Measurements from ENCODE around the gene RAE1.

The RAE1 gene

DNA sequence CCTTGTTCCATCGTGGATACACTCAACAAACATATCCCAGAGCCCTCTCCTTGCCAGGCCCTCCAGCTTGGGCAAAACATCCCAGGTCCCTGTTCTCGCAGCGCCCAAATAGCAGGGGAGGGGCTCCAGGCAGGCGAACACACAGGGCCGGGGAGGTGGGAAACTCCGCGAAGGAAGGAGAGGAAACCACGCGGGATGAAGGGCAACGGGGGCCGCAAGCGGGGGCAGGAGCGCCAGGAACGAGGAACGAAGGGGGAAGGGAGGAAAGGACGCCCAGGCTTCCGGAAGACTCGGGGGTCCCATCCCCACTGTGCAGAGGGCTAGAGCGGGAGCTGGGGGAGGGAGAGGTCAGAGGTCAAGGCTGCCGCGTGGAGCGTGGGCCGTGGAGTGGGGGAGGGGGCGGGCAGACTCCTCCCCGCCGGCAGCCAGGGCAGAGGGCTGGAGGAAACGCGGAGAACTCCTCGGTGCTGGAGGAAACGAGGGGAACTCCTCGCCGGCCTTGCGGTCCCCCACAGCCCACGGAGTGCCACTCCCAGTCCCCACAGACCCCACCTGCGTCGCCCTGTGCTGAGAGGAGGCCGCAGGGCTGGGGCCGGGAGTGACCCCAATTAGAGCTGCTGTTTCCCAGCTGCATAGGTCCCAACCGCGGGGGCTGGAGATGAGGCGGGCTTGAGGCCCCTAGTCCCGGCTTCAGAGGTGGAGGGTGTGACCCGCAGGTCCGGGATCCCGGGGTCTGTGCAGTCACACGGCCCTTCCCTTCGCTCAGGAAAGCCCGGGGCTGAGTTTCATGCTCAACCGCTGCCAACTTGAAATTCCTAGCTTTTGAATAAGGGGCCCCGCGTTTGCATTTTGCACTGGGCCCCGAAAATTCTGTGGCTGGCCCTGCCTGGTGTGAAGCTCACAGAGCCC lies 38.9 kb downstream of the RAE1 start:
- no peak for DNase-seq

DNA sequence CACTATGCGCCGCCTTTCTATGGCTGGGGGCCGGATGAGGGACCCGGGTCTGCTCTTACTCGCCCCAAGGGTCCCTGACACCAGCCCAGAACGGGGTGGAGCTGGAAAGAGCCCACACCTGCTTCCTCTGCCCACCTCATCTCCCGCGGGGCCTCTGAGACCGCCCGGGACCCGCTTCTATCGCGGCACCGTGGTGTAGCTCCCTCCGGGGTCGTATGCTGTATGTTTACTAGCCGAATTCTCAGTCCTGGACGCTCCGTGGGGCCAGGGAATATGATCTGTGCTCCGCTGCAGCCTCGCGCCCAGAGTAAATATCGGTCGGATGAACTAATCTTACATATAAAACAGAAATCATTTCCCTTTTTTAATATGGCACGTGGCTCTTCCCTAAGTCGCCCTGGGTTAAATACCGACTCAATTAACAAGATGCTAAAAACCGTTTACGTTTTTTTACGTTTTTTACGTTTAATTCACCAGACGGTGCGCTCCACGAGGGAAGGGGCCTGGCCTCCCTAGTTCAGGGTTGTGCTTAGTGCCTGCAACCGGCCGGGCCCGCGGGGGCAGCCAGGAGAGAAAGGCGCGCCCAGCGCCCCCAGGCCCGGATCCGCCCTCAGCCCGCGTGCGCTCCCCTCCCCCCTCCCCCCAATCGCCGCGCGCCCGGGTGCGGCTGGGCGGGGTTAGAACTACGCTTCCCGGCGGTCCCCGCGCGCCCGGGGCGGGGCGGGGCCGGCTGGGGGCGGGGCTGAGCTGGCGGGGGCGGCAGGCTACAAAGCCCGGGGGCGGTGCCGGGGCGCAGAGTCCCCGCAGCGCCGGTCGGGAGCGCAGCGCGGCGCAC lies 39.8 kb downstream of the RAE1 start, which contains the start of gene RBM38:
TSS of gene RBM38 (plus strand) at position 793 of the 835 bp plus-strand sequence. CDS start 186 bp downstream, outside the sequence.
- peak; percentile 34 for DNase-seq

DNA sequence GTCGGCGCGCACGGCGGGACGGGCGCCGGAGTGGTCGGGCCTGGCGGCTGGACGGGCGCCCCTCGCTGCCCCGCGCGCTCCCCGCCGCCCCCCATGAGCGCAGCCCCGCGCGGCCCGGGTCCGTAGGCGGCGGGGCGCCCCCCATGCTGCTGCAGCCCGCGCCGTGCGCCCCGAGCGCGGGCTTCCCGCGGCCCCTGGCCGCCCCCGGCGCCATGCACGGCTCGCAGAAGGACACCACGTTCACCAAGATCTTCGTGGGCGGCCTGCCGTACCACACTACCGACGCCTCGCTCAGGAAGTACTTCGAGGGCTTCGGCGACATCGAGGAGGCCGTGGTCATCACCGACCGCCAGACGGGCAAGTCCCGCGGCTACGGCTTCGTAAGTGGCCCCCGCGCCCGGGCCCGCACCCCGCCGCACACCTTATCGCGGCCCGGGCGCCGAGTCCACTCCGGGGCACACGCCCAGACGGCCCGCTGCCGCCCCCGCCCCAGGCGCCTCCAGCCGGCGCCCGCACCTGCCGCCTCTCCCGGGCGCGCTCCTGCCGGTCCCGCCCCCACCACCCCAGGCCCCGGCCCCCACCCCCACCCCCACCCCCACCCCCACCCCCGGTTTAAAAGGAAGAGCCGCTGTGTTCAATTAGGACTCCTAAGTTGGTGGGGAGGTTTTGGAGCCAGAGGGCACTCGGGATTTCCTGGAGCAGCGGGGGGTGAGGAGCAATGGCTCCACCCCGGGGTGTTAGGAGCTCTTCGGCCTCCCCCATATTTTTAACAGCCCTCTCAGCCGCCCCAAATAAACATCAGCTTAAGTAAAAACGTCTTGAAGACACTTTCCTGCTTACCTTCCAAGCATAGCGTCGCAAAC lies 40.6 kb downstream of the RAE1 start:
- no peak for DNase-seq

DNA sequence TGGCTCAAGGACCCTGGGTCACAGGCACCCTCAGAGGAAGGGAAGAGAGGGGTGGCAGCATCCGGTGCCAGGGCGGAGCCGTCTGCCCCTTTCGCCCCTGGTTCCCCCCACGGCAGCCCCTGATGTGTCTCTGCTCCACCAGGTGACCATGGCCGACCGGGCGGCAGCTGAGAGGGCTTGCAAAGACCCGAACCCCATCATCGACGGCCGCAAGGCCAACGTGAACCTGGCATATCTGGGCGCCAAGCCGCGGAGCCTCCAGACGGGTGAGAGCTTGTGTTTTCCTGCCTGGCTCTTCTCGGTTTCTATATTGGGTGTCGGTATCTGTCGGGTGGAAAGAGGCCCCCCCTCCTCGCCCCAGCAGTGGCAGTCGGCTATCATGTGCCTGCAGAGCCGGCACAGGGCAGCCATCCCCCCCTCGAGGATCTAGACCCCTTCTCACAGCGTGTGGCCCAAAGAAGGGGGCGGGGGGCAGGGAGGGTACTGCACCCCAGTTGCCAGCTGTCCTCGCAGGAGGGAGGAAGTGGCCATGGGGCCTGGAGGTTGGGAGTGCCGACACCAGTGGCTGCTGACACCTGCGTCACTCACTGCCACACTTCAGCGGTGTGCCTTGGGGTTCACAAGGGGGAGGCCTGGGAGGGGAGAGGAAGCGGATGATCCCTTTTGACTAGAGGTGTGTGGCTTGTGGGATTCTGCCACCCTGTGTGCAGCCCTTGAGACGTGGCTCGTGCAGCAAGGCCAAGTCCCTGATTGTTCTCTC lies 41.6 kb downstream of the RAE1 start:
- no peak for DNase-seq

DNA sequence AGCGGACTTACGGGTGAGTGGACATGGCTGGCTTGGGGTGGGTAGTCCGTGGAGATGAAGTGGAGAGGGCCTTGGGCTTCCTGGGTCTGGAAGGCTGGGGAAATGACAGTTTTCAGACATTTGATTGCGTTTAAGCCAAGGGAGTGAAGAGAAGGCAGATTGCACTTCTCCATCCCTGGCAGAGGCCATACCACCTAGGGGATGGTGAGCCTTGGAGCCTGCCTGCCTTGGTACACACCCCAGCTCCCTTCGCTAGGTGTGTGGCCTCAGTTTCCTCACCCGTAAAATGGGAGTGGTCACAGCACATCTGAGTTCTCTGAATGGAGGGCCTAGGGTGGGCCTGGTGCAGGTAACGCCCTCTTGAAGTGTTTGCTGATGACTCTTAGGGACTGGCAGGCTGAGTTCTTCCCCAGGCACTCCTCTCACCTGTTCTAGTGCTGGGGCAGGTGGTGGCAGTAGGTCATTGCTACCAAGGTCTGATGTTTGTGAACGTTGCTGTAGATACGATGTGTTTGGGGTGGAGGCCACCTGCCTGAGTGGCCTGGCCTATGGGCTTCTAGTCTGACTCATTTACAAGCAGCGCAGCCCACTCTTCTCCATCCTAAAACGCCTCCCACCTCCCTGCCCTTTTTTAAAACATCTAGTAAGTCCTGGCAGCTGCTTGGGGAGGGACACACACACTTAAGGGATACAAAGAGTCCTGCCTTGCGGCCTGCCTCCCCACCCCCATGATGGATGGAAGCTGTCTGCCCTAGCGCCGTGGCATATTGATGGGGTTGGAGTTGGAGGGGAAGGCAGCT lies 42.5 kb downstream of the RAE1 start:
- DNase-seq = no peak

DNA sequence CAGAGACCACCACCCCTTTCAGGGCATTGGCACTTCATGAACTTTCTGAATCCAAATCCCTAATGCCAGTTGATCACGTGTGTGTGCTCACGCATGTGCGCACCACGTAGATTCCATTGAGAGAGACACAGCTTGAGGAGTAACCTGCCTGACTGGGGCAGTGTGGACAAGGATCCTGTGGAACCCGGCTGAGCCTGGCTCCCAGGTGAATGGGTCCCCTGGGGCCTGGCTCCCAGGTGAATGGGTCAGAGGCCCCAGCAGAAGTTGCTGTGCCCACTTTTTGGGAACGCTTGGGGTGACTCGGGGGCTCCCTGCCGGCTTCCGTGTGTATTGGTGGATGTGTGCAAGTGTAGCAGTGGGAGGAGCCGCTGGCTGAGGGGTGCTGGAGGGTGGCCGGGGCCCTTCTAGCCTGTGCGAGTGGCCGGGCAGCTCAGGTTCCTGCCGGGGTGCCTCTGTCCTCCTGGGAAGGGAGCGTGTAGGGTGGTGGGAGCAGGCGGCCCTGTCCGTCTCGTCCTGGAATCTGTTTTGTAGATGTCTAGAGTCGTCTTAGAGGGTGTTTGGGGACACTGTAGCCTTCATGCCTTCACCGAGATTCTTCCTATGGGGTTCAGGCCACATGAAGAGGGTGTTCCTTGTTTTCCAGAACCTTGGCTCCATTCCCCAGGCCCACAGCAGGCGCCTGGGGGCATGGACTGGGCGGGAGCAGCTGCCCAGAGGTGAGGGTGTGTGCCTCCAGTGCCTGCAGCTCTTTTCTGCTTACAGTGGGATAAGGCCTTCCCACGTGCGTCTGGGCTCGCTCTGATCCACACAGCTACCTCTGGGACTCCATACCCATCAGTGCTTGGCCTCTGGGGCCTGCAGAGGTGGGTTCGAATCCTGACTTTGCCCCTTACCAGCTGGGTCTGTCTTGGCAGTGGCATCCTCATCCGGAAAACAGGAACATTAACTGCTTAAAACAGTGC lies 43.3 kb downstream of the RAE1 start:
- DNase-seq = no peak

DNA sequence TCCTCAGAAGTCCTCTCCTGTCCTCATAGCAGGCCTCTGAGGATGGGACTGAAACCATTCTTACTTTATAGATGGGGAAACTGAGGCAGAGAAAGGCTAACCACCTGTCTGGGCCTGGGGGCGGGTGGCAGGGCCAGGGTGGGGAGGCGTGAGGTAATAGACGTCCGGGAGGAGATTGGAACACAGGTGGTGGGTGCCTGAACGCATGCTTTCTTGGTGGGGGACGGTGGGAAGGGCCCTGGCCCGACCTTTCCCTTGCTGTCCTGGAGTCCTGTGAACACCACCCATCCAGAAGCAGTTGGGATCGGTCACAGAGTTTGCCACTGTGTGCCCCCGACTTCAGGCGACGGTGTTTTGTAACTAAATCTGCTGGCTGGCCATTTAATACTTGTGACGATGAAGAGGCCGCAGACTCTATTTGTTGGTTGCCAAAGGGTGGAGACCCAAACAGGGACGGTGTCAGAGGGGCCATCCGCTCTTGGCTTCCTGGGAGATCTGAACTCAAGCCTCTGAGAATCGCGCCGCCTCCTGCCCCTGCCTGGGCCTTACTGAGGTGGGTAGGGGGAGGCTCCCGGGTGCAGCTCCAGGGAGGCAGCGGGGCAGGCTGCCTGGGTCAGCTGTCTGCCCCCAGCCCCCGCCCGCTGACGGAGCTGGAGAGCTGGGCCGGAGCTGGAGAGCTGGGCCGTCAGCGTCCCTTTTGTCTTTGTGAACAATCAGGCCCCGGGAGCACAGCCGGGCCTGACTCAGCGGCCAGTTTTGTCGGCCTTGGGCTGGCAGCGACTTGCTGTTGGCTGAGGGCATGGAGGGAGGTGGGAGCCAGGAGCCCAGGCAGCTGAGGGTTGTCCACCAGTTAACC lies 44.3 kb downstream of the RAE1 start:
- DNase-seq = no peak

DNA sequence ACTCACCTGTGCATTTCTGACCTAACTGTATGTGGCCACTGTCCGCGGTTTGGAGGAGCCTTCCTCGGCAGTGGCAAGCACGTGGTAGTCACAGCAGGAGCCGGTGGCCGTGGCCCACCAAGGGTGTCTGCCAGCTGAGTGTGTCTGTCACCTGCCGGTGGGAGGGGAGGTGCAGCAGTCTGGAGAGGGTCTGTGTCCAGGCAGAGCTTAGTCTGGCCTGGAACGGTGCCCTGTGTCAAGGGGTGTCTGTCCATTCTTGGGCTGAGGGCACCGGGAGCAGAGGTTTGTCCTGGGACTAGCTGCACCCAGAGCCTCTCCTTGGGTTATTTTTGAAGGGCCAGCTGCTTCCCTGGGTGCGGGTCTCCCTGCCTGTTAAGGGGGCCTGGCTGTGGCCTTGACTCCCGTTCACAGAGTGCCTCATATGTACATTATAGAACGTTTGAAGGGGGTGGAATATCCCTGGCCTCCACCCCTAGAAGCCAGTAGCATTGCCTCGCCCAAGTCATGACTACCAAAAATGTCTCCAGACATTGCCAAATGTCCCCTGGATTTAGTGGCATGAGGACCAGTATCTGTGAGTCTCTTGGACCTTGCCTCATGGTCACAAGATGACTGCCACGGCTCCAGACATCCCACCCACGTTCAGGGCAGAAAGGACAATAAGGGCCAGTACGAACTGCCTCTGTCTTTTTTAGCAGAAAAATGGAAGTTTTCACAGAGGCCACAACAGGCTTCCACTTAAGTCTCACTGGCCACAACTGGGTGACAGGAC lies 45.3 kb downstream of the RAE1 start:
- no peak for DNase-seq

DNA sequence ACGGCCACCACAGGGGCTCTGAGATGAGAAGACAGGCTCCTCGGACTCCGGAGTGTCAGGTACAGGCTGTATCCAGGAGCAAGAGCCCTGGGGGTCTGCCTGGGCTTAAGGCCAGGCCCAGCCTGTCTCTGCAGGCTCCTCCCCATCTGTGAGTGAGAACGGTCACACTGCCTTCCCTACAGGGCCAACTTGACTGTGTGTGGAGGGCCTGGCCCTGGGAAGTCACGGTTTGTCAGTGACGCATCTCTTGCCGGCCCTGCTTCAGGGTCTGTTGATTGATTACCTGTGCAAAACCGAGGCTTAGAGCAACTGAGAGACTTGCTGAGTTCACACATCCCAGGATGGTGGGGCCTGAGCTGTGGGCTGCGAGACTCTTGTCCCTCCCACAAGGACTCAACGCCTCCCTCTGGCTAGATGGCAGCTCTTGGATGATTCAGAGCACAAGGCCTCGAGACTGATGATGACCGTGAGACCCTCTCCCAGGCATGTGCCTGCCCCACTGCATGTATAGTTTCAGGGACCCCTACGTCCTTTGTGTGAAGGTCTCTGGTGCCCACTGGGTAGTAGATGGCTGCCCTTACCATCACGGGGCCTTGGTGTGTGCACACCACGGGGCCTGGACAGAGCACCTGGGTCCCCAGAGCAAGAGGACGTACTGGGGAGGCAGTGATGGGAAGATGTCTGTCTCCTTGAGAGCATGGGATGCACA lies 46.1 kb downstream of the RAE1 start:
- DNase-seq = no peak

DNA sequence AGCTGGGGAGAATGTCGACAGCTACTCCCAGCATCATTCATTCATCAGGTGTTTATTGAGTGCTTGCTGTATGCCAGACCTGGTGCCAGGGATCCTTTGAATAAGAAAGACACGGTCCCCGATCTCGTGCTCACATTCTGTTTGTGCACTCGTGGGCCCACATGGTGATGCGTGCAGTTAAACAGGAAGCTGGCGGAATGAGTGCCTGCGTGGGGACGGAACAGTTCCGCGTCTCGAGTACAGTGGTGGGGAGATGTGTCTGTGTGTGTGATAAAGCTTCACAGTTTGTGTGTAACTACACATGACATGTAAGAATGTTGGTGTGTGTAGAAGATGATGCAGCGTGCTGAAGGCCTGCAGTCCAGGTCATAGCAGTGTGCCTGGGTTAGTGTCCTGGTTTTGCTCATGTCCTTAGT lies 46.6 kb downstream of the RAE1 start:
- no peak for DNase-seq

DNA sequence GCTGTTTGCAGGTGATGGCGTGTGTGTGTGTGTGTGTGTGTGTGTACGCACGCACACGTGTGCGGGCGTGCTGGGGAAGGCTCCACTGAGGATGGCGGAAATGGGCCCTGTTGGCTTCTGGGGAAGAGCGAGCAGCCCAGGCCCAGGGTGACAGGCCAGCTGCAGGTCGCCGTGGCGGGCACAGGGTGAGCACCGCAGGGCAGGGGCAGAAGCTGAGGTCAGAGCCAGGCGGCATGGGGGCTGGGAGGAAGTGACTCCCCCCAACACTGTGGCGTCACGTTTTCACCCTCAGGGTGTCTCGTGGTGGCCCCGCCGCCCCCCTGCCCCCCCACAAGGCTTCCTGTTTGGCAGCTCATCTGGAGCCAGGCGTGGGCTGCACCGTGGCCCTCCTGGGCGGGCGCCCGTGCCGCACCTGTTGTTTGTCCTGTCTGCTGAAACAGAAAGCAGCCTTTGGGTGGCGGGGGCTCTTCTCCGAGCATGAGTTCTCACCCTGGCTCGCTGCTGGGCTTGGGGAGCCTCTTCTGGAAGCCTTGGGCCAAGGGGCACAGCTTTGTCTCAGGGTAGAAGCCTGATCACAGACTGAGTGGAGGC lies 47.3 kb downstream of the RAE1 start:
- no peak for DNase-seq

DNA sequence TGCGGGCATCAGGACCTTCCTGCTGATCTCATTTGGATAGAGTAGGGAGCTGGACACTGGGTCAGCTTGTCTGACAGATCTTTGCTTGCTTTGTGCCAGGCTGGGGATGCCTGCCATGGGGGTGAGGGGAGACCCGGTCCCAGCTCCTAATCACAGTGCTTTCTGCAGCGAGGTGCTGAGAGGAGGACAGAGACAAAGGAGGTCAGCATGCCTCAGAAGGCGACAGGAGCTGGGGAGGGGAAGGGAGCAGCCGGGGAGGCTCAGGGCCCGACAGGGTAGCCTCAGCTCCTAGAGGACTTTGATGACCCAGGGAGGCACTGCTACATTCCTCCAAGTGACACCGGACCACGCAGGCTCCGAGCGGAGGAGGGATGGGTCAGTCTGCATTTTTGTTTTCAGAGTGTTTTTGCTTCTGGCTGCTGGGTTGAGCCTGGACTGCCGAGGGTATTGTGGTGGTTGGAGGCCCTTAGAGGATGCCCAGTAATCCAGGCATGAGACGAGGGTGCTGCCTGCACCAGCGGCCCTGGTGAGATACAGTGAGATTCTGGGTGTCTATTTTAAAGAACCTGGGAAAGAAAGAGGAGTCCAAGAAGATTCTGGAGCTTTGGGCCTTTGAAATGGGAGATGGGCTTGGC lies 48.0 kb downstream of the RAE1 start:
- DNase-seq = no peak

DNA sequence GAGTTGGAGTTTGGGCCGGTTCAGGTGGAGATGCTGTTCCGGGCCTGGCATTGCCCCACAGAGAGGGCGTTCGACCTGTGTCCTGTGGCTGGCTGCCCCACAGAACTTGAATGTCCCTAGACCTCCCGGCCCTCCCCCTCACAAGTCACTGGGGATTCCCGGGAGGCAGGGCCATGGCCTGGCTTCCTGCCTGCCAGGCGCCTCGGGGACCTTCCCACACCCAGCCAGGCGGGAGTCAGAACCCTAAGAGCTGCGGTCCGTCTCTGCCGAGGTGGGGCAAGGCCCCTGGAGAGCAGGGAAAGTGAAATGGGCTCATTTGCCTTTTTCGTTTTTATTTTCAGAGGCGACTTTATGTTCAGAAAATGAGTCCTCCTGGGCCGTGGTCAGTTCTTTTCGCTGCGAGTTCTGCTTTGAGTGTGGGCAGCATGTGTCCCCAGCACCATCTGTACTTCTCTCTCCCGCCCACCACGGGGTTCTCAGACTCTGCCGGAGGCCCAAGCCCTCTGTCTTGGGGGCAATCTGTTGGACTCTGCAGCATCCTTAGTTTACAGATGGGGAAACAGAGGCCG lies 48.6 kb downstream of the RAE1 start:
- DNase-seq = no peak

DNA sequence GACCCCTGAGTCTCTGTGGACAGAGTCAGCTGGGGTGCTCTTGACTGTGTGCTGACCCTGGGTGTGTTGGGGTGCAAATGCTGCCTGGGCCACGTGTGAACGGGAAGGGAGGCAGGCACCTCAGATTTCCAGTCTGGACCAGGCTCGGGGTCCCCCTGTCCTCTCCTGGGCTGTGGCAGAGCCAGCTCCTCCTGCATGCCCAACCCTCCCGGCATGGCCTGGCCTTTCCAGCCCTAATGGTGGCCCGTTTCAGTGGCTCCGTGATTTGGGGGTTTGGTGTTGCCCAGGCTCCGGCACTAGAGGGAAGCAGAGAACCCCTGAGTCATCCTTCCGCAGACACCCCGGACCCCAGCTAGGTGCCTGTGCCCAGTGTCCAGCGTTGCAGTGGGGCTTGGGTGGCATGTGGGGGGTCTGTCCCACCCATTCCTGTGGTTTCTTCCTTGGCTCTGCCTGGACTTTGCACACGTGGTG lies 49.2 kb downstream of the RAE1 start:
- no peak for DNase-seq

DNA sequence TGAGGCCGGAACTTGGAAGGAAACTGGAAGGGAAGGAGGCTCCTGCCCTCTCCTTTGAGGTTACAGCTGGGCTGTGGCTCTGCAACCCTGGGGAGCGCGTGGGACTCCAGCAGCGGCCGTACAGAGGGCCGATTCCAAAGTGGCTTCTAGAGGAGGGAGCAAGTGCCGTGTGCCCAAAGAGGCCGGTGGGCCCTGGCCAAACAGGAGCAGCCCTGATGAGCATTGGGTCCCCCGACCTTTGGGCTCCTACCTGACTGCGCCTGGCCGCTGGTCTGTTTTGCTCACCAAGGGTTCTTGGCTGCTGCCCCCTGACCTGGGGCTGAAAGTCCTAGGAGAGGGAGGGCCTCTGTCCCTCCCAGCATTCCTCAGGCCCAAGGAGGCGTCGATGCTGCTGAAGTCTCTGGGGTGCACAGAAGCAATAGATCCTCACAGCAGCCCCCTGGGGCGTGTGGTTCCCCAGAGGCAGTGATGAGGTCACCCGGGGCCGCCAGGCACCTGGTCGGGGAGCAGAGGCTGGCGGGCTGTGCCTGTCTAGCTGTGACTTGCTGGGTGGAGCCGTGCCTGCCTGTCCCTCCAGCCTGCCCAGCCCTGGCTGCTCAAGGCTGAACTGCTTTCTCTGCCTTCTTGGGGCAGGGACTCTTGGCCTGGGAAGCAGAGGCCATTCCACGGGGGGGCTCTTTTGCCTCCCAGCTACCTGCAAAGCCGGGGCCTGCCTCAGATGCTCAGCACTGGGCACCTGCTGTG lies 49.9 kb downstream of the RAE1 start:
- no peak for DNase-seq
